Activated CD8-positive, alpha-beta memory T cell treated with anti-CD3 and anti-CD28 coated beads, Interleukin-2, amount 50 U/mL, for 24 hours (primary cell): Measurements from ENCODE around the gene SYTL2.

ENCODE experiments used
- DNase-seq: peaks from one replicate; pipeline ENCODE4 v3.0.0-alpha.2; 2020; ENCODE audit errors: extremely low read depth

Gene SYTL2

DNA sequence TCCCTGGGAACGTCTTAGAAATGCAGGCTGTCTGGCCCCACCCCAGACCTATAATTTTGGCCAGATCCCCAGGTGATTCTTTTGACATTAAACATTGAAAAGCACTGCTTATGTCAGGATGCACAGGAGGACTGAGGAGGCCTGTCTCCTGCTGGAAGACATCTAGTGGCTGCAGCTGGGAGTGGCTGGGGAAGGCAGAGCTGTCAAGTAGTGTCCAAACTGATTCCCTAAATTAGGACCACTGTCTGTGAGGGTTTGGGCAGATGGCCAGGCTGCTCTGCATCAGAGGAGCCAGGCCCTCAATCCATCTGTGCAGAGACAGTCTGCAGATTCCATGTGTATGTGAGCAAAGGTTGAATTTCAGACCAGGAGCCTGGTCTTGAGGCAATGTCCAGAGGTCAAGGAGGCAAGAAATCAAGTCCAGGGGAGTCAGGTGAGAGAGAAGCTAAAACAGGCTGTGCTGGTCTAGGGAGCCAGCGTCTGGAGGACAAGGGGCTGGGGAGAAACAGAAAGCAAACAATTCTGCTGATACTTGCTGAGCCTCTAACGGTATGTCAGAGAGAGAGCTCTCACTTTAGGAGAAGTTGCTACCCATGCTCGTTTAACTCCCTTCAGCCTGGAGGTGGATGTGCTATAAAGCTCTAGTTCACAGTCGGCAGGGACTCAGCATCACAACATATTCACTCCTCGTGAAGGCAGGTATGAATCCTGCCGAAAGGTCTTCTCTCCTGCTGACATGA is 15.3 kb upstream of the SYTL2 start:
- no peak for DNase-seq

DNA sequence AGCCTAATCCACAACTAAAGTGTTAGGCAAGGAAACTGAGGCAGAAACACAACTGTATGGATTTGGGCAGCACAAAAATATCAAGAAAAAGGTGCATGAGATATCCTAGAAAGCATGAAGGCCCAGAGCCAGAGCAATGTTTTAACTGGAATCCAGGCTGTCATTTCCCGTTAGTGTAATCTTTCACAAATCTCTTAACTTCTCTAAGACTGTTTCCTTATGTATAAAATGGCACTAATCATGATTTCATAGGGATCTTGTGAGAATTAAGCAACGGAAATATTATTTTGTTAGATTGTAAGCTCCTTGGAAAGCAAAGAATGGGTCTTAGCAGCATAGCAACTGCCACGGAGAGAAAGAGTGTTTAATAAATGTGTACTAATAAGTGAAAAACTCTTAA is 14.7 kb upstream of the SYTL2 start:
- no peak for DNase-seq

DNA sequence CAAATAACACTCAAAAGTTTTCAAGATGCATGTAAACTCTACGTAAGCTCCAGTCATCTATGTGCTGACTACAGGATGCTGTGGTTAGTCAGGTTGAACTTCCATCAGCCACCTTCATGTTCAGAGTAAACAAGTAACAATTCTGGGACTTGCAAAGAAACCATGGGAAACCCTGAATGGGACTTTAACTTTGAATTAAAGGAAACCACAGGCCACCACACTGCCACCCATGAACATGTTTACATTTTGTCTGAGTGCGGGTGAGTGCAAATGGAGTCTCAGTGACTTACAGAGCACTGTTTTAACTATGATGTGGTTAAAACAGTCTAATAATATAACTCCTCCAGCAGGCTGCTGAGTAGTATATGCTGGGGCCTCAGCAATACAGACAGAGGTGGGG is 12.9 kb upstream of the SYTL2 start:
- peak; percentile 23 for DNase-seq

DNA sequence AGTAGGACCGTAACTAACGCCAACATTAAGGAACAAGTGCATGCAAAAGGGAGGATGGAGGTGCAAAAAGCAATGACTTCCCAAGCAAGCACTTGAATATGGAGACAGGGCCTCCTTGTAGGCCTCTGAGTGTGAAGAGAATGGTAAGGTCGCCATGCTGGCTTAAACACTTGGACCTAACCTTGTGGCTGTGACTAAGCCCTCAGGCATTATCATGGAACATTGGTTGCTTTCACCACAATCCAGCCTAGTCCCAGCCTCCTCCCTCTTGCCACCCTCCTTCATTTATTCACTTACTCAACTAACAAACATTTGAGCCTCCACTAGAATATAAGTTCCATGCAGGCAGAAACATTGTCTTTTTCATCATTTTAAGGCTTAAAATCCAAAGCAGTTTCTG is 11.9 kb upstream of the SYTL2 start:
- DNase-seq: no peak

DNA sequence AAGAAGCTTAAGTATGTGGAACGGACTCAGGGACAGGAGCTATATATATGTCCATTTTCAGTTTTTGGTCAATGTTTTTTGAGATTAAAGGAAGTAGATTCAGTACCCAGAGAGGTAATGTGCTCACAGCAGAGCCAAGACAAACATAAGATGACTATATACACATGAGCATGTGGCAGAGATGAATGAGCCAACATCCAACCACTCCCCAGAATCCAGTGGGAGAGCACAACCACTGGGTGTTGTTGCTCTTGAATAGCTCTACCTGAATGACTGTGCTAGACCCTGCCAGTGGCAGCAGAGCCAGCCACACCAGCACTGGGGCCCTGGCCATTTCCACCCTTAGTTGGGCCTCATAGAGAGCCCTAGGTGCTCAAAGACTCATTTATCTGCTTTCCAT is 10.7 kb upstream of the SYTL2 start:
- DNase-seq: no peak

DNA sequence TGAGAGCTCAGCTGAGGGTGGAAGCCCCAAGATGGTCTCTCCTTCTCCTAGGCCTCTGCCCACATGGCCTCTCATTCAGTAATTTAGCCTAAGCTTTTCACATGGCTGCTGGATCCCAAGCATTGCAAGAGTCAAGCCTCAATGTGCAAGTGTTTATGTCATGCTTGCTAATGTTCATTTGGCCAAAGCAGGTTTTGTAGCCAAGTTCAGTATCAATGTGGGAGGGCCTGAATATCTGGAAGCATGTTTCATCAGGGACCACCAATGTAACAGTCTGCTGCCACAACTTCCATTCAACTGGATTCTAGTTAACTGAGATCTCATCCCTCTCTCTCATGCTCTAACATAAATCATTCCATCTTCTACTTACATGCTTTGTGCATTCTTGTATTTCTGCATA is 8.5 kb upstream of the SYTL2 start:
- no peak for DNase-seq

DNA sequence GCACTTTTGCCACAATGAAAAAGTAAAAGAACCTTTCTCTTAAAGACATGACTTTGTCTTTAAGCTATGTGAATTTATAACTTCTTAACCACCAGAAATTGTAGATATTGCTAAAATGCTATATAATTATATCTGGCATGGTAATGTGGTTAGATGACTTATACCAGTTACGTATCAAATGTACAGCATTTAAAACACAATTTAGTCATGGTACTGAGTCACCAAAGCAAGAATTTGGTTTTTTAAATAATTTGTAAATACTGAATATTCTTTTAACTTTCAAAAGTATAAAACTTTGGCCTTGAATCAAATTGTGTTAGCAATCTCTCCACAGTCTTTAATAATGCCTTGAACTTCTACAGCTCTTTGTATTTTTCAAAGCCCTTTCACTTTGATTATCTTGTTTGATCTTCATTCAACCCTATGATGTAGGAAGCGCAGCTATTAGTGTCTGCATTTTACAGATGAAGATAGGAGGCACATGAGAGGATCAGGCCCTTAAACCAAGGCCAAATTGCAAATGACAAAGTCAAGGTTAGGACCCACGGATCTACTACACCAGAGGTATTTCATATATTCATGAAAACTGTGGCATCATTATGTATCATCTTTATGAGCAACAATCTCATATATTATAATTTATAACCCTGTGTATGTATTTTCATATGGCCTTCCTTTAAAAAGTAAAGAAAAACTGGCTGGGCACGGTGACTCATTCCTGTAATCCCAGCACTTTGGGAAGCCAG is 4.4 kb upstream of the SYTL2 start:
- DNase-seq: no peak

DNA sequence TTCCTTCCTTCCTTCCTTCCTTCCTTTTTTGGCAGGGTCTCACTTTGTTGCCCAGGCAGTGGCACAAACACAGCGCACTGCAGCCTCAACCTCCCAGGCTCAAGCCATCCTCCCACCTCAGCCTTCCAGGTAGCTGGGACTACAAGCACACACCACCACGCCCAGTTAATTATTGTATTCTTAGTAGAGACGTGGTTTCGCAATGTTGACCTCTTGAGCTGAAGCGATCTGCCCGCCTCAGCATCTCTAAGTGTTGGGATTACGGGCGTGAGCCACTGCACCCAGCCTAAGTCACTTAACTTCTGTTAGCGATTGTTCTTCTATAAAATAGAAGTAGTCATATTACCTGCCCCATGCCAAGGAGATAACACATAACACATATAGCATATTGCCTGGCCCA is 2.8 kb upstream of the SYTL2 start:
- DNase-seq: no peak

DNA sequence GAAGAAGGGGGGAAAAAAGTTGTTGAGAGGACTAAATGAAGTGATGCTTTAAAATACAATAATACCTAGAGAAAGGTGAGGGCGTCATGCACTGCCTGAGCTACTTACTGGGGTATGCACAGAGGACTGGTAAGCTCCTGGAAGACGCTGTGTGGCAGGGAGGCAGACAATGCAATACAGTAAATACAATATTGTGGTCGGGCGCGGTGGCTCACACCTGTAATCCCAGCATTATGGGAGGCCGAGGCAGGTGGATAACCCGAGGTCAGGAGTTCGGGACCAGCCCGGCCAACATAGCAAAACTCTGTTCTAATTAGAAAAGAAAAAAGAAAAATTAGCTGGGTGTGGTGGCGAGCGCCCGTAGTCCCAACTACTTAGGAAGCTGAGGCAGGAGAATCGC is 683 bp upstream of the SYTL2 start:
- no peak for DNase-seq

DNA sequence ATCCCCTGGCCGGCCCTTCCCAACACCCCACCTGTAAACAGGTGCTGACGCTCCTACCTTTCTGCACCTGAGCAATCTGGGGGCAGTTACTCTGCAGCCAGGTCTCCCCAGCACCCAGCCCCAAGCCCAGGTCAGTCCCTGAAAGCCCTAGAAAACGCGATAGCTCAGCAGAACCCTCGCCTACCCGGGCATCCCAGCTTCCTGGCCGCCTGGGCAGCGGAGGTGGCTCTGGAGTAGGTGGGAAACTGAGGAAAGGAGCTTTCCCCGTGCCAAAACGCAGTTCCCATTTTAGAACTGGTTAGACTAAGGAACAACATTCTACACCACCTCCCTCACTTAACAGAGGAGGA is 445 bp downstream of the SYTL2 start:
- no peak for DNase-seq

DNA sequence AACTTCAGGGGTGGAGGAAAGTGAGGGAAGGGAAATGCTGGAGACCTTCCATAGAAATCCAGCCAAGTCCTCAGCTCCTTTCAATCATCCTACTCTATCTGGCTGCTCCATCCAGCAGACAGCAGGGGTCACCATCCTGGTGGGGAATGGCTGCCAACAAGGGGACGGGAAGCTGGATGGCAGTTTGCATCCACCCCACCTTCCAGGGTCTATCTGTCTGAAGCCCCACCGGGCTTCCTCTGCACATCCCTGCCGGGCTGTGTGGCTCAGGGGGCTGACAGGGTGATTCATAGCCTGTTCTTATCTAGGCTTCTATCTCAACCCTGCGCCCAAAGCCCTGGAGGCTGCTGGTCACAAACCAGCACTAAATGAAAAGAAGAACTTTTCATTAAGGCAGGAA is 1.1 kb downstream of the SYTL2 start:
- no peak for DNase-seq

DNA sequence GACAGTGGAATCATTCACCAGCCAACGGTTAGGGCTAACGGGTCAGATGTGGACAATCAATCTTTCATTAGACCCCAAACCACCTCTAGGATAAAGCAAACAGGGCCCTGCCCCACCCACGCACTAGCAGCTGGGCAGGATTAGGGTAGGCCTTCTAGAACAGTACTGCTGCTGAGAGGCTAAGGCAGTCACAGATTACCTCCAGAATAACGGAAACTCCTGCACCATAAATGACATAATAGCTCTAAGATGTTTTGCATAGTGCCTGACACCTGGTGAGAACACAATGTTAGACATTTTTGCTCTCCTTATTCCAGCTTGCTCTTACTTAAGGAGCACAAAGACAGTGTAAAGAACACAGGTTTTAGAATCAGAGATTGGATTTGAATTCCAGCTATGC is 1.8 kb downstream of the SYTL2 start:
- no peak for DNase-seq

DNA sequence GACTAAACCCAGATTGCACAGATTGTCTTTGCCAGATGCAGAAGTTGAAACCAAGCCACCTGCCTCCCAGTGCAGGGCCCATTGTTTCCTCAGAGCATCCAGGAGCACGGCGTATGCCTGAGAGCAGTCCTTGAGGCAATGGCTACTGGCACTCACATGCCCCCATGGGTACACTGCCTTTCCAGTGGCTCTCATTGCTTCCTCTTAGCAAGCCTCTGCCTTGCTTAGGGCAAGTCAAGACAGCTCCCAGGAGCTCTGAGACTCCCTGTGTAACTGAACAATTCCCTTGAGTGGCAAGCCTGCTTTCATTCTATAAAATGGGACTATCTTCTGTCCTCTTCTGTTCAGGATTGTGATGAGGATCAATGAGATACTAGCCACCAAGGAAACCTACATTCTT is 4.1 kb downstream of the SYTL2 start:
- DNase-seq: no peak

DNA sequence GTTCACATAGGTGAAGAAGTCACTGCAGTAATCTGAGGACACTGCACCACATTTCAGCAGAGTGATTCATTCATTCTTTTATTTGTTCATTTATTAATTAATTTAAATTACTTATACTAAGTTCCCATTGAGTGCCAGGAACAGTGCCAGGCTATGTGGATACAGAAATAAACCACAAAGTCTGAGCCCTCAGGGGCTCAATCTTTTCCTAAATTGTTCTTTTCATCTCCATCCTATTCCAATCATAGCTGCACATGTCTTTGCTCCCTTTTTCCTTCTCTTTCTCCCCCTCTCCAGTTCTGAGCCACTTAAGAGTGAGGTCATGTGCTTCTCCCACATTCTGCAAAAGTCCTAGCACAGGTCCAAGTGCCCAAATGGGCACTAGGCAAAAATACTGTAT is 4.9 kb downstream of the SYTL2 start:
- DNase-seq: no peak

DNA sequence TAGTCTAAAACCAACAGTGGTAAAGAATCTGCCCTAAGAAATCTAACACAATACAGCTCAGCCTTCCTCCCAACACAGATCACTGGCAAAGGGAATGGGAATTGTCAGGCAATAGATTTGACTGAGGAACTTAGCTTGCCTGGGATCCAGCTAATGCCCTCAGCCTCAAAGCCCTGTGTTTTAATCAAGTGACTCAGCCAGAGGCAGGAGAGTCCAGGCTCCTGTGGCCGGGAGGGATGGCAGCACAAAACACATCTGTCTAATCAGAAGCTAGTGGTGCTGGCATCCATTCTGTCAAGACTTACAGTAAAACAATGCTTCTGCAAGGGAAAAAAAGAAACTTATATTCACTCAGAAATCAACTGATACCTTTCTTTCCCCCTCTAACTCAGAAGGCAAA is 5.6 kb downstream of the SYTL2 start:
- no peak for DNase-seq

DNA sequence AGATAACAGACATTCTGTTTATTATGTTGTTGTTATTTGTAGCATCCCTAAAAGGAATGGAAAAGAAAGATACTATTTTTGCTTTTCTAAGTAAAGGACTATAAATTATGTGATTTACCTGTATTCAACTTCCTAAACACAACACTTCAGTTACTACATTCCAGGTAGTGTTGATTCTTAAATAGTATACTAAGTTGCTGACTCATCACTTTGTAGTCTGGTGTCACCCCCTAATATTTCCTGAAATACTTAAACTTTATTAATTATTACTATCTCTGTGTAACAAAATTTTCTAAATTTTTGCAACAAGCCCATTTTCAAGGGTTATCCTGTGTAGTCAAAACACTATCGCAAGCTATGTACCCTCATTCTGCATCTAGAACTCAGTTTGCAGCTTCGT is 7.0 kb downstream of the SYTL2 start:
- DNase-seq: no peak

DNA sequence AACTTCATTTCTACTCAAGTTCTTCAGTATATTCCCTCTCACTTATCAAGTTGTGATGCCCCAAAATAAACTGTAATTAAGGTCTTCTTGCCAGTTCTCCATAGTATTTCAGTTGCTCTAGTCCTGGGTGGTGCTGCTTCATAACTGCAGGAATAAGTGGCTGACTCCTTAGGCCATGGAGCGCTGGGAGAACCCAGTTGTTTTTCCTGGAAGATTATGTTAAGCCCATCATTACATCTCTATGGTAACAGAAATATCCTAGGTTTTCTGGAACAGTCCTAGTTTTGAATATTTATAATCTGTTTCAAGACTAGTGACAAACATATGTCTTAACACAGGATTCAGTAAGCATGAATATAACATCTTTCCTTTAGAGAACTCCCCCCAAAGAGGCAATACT is 7.6 kb downstream of the SYTL2 start:
- DNase-seq: no peak

DNA sequence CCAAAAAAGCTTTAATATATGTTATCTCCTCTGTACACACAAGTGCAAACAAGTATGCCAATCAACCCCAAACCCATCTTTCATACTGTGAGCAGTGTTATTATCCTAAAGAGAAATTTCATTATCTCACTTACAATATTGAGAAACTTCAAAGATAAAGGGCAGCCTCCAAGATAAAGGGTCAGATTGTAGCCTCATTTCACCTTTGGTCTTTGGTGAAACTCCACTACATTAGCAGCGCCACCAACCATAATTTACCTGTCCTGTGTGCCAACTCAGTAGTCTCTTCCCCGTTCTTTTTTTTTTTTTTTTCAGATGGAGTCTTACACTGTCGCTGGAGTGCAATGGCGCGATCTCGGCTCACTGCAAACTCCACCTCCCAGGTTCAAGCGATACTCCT is 9.4 kb downstream of the SYTL2 start:
- no peak for DNase-seq

DNA sequence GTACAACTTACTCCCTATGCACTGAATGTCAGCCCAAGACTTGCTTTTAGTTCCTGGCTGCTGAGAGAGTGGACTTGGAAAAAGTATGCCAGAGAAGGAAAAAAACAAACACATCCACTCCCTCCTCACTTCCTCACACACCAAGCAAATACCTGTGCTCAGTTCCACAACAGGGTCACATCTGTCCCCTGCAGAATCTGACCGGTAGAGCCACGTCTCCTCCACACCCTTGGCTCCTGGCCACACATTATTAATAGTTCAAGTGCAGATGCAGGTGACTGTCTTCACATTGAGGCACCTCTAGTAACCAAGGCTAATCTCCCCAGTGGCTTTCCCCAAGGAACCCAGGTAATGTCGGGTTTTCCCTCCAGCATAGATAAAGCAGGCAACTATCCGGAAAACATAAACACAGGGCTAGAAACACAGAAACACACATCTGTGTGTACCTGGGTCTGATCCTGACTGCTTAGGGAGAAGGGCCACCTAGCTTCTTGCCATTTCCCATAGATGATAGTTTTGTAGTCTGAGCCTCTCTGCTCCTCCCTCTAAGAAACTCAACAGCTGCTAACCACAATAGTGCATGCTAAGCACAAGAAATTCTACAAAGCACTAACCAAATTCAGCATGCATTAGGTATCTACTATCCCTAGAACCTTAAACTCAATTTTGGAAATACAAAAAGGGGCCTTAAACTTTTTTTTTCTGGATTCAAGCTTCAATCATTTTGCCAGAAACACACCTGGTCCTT is 10.2 kb downstream of the SYTL2 start:
- no peak for DNase-seq

DNA sequence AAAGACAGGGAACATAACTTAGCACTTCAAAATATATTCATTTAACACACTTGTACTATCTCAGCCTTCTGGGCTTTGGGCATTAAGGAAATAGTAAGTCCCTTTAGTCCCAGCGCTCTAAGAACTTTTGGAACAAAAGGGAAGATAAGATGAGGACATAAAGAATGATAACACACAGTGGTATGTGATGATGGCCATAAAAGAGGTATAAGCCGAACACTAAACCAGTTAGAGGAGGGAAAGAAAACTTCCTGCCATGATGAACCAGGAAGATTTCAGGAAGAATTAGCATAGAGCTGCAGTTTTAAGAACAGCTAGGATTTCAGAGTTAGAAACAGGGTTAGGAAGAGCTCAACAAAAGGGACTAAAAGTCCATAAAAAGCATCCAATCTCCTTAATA is 11.8 kb downstream of the SYTL2 start:
- no peak for DNase-seq

DNA sequence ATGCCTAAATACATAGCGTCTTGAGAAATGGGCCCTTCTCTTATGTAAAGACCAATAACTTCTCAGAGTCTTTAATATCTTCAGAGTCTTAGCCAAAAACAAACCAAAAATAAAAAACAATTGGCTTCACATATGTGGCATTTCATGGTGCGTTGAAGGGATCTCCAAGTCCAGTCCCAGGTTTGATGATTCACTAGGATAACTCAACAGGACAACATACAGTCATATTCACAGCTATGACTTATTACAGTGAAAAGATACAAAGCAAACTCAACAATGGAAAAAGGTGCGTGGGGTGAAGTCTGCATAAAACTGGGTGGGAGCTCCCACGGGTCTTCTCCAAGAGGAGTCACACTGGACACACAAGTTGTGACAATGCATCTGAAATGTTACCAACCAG is 12.6 kb downstream of the SYTL2 start:
- DNase-seq: no peak

DNA sequence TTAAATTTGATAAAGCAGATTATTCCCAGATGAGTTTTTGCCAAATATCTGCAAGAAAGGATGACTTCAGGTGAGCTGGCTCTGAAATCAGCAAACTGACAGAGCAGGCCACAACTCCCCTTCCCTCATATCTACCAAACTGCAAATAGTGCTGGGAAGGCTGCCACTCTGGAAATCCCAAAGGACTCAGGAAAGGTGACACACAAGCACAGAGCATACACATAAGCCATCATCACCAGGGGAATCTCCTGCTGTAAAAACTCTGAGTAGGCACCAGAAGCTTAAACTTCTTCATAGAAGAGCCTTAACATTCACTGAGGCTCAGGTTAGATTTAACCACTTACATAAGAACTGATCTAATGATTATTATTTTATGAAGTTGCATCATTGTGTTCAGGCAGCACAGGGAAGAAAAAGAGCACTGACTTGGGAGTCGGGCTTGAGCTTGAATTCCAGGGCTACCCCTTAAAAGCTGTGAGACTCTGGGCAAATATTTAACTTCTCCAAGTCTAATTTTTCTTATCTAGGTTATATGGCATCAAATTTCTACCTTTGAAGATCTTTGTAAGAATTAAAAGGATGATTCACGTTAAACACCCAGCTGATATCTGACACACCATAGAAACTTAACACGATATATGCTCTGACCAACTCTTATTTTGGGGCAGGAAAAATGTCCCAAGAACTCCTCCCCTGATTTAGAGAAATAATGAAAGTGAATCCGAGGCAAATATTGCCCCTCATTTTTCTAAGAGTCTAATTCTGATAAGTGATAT is 15.0 kb downstream of the SYTL2 start:
- no peak for DNase-seq
